Measurements from ENCODE around the gene PTTG1IP2.

DNA sequence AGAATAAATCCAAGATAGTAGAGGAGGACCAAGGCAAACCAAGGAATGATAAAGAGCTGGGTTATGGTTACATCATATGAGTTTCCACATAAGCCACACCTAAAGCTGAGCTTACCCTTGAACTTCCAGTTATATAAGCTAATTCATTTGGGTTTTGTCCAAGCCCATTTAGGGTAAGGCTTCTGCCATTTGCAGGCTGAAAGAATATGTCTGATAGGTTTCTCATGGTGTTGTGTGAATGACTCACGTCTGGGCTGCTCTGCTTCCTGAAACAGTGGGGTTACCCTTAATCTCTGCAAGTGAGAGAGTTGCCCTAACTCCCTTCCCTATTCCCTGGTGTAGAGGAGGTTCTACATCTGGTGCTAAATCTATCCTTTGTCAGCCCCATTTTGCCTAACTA is 60.8 kb downstream of the PTTG1IP2 start:
- TF ChIP-seq, protein P1, sequence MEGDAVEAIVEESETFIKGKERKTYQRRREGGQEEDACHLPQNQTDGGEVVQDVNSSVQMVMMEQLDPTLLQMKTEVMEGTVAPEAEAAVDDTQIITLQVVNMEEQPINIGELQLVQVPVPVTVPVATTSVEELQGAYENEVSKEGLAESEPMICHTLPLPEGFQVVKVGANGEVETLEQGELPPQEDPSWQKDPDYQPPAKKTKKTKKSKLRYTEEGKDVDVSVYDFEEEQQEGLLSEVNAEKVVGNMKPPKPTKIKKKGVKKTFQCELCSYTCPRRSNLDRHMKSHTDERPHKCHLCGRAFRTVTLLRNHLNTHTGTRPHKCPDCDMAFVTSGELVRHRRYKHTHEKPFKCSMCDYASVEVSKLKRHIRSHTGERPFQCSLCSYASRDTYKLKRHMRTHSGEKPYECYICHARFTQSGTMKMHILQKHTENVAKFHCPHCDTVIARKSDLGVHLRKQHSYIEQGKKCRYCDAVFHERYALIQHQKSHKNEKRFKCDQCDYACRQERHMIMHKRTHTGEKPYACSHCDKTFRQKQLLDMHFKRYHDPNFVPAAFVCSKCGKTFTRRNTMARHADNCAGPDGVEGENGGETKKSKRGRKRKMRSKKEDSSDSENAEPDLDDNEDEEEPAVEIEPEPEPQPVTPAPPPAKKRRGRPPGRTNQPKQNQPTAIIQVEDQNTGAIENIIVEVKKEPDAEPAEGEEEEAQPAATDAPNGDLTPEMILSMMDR (conservative IDR thresholded peaks at IDR 0.05): no peak
- no peak for TF ChIP-seq ZFX (IDR thresholded peaks at IDR 0.05)

Data from C4-2B (cell line).